ENCODE data around the gene TENM4. TPM values are rescaled to one million over a fixed set of nuclear protein-coding genes. Genes with fewer than 3 reads are reported as not detected.

Gene TENM4
- polyA plus RNA-seq, 1 experiment, result 0.39 TPM

- no peak for DNase-seq (ENCODE audit: low read depth)
- peaks cover 1% of the 10 kb centered on the region; the same call in 1 of the 2 replicates for H3K27me3 ChIP-seq (ENCODE audit: control insufficient read depth, insufficient read depth, low read length)
- no peak overlapping the region for H3K4me3 ChIP-seq (ENCODE audit: low read depth, low read length)
- CTCF ChIA-PET, result no interaction called here
- POLR2A ChIA-PET, result no interaction called here
- no peak for TF ChIP-seq CTCF (IDR thresholded peaks at IDR 0.05; ENCODE audit: insufficient read depth, low read depth, low read length)
- H3K36me3 ChIP-seq (ENCODE audit: control insufficient read depth, insufficient read depth, low read length), result no peaks in the 10 kb centered on the region
Observed at GRCh38 chr11:78933350-78933749, 507.5 kb downstream of the TENM4 start.

DNA sequence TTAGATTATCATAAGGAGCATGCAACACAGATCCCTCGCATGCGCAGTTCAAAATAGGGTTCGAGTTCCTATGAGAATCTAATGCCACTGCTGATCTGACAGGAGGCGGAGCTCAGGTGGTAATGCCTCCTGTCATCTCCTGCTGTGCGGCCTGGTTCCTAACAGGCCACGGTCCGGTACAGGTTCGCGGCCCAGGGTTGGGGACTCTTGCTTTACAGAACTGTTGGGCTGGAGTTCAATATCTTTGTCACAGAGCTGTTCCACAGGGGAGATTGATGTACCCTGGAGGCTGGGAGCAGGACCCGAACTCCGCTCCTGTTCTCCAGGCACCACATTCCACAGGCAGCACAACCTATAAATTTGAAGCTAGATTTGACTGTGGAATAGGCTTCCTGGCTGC lies 508.1 kb downstream of the TENM4 start:
- Histone ChIP-seq H3K27me3 (ENCODE audit: control insufficient read depth, insufficient read depth, low read length) (peaks cover 1% of the 10 kb centered on the region; the same call in 1 of the 2 replicates), H3K4me3 (ENCODE audit: low read depth, low read length) (no peak overlapping the region), H3K36me3 (ENCODE audit: control insufficient read depth, insufficient read depth, low read length) (no peaks in the 10 kb centered on the region)
- POLR2A ChIA-PET, result no interaction called here
- TF ChIP-seq CTCF (IDR thresholded peaks at IDR 0.05; ENCODE audit: insufficient read depth, low read depth, low read length), result no peak
- CTCF ChIA-PET, result interaction anchor here (0.6 kb wide), 1 partner anchor 9 kb away, joined by 3 read pairs; no protein-coding TSS in a partner anchor
- no peak for DNase-seq (ENCODE audit: low read depth)

GRCh38 chr11:78931891-78932290 lies 508.9 kb downstream of the TENM4 start:
- no peak for DNase-seq (ENCODE audit: low read depth)
- peaks cover 1% of the 10 kb centered on the region; the same call in 1 of the 2 replicates for H3K27me3 ChIP-seq (ENCODE audit: control insufficient read depth, insufficient read depth, low read length)
- H3K36me3 ChIP-seq (ENCODE audit: control insufficient read depth, insufficient read depth, low read length), result no peaks in the 10 kb centered on the region
- no peak for TF ChIP-seq CTCF (IDR thresholded peaks at IDR 0.05; ENCODE audit: insufficient read depth, low read depth, low read length)
- no peak overlapping the region for H3K4me3 ChIP-seq (ENCODE audit: low read depth, low read length)
- ChIA-PET POLR2A (no interaction called here), CTCF (no interaction called here)

- no peaks in the 10 kb centered on the region for H3K36me3 ChIP-seq (ENCODE audit: control insufficient read depth, insufficient read depth, low read length)
- no peak for TF ChIP-seq CTCF (IDR thresholded peaks at IDR 0.05; ENCODE audit: insufficient read depth, low read depth, low read length)
- H3K27me3 ChIP-seq (ENCODE audit: control insufficient read depth, insufficient read depth, low read length), result peaks cover 1% of the 10 kb centered on the region; the same call in 1 of the 2 replicates
- CTCF ChIA-PET, result interaction anchor here (2.0 kb wide), 1 partner anchor 14 kb away, joined by 7 read pairs; no protein-coding TSS in a partner anchor
- POLR2A ChIA-PET, result no interaction called here
- DNase-seq (ENCODE audit: low read depth), result no peak
- no peak overlapping the region for H3K4me3 ChIP-seq (ENCODE audit: low read depth, low read length)
Observed at GRCh38 chr11:78930810-78931523, 509.9 kb downstream of the TENM4 start.

- no peak for TF ChIP-seq CTCF (IDR thresholded peaks at IDR 0.05; ENCODE audit: insufficient read depth, low read depth, low read length)
- no peaks in the 10 kb centered on the region for H3K36me3 ChIP-seq (ENCODE audit: control insufficient read depth, insufficient read depth, low read length)
- ChIA-PET CTCF (interaction anchor here (2.0 kb wide), 1 partner anchor 13 kb away, joined by 7 read pairs; no protein-coding TSS in a partner anchor), POLR2A (no interaction called here)
- H3K4me3 ChIP-seq (ENCODE audit: low read depth, low read length), result no peak overlapping the region
- DNase-seq (ENCODE audit: low read depth), result no peak
- peaks cover 1% of the 10 kb centered on the region; the same call in 1 of the 2 replicates for H3K27me3 ChIP-seq (ENCODE audit: control insufficient read depth, insufficient read depth, low read length)
Observed at GRCh38 chr11:78929906-78930220, 511.0 kb downstream of the TENM4 start.

Measured in BJ (cell line).